ENCODE measurements around the gene HYOU1. TPM values are rescaled to one million over a fixed set of nuclear protein-coding genes. Genes with fewer than 3 reads are reported as not detected.

HYOU1 gene
- total RNA-seq, 4 donors from 2014 or later = 36.1 to 57.5 (median 52.7) TPM

GRCh38 chr11:119087747-119088241 is 30.8 kb upstream of the HYOU1 start:
- Histone ChIP-seq H3K27me3 (no peaks in the 10 kb centered on the region), H3K4me1 (peaks cover 16 to 35% (median 25%) of the 10 kb centered on the region in 4 donors), H3K27ac (replicated peaks in 1 of 4) (no peak overlapping the region), H3K9me3 (no peaks in the 10 kb centered on the region), H3K4me3 (no peak overlapping the region), H3K36me3 (peaks cover 0 to 18% (median 10%) of the 10 kb centered on the region in 4 donors)
- TF ChIP-seq EP300 (IDR thresholded peaks at IDR 0.05) (no peak), POLR2A (IDR thresholded peaks at IDR 0.05; ENCODE audit: low read depth) (no peak), POLR2AphosphoS5 (IDR thresholded peaks at IDR 0.05) (no peak), CTCF (IDR thresholded peaks at IDR 0.05) (no peak)
- DNase-seq (ENCODE audit: extremely low spot score) = no peak
- intact Hi-C loops (cut with DNase I) = no loop called here
- WGBS = 76% methylated on average over 2 of the region's 2 CpGs

- intact Hi-C loops (cut with DNase I) = no loop called here
Observed at GRCh38 chr11:119087123-119087522, 30.1 kb upstream of the HYOU1 start.

GRCh38 chr11:119085437-119085847 is 28.4 kb upstream of the HYOU1 start:
- Histone ChIP-seq H3K4me3 (peak overlapping the region; percentile 82 to 97 (median 85)), H3K27ac (replicated peaks in 1 of 4) (peak overlapping the region; percentile 95 to 96 (median 96)), H3K36me3 (peaks cover 16 to 31% (median 24%) of the 10 kb centered on the region in 4 donors), H3K4me1 (peaks cover 15 to 21% (median 17%) of the 10 kb centered on the region in 4 donors), H3K9me3 (no peaks in the 10 kb centered on the region), H3K27me3 (no peaks in the 10 kb centered on the region)
- intact Hi-C loops (cut with DNase I) = no loop called here
- TF ChIP-seq CTCF (IDR thresholded peaks at IDR 0.05) (no peak), POLR2AphosphoS5 (IDR thresholded peaks at IDR 0.05) (no peak)
- DNase-seq (ENCODE audit: extremely low spot score) = no peak
- 3% methylated on average over 3 of the region's 13 CpGs for WGBS

More at GRCh38 chr11:119087123-119087522, 30.1 kb upstream of the HYOU1 start:
- Histone ChIP-seq H3K27ac (replicated peaks in 1 of 4) (no peak overlapping the region), H3K4me1 (peaks cover 15 to 29% (median 19%) of the 10 kb centered on the region in 4 donors), H3K27me3 (no peaks in the 10 kb centered on the region), H3K36me3 (peaks cover under 1 to 18% (median 10%) of the 10 kb centered on the region in 4 donors), H3K9me3 (no peaks in the 10 kb centered on the region), H3K4me3 (no peak overlapping the region)
- WGBS = 84% methylated on average over 6 of the region's 6 CpGs
- TF ChIP-seq POLR2AphosphoS5 (IDR thresholded peaks at IDR 0.05) (no peak), POLR2A (IDR thresholded peaks at IDR 0.05; ENCODE audit: low read depth) (no peak)
- DNase-seq (ENCODE audit: extremely low spot score) = no peak

GRCh38 chr11:119084663-119085436 is 27.8 kb upstream of the HYOU1 start, which contains the start of gene HMBS:
HMBS (plus strand) TSS chr11:119084881; CDS start chr11:119085034, 153 bp downstream.
- WGBS = 1% methylated on average over 32 of the region's 45 CpGs
- Histone ChIP-seq H3K4me3 (peak within 1 kb of the TSS; percentile 82 to 97 (median 85)), H3K27ac (replicated peaks in 1 of 4) (peak within 1 kb of the TSS; percentile 95 to 96 (median 96)), H3K4me1 (peaks cover 15 to 21% (median 17%) of the 10 kb centered on the region in 4 donors), H3K9me3 (no peaks in the 10 kb centered on the region), H3K36me3 (peaks cover 16 to 31% (median 30%) of the 10 kb centered on the region in 4 donors), H3K27me3 (no peaks in the 10 kb centered on the region)
- intact Hi-C loops (cut with DNase I) = no loop called here
- DNase-seq (ENCODE audit: extremely low spot score) = peak; percentile 99
- TF ChIP-seq POLR2AphosphoS5 (IDR thresholded peaks at IDR 0.05) (peak; percentile 84 to 89), CTCF (IDR thresholded peaks at IDR 0.05) (peak in 1 of 3 experiments; percentile 6), EP300 (IDR thresholded peaks at IDR 0.05) (no peak)

GRCh38 chr11:119081682-119082260 is 24.8 kb upstream of the HYOU1 start:
- intact Hi-C loops (cut with DNase I) = no loop called here
- Histone ChIP-seq H3K36me3 (peaks cover 44 to 61% (median 60%) of the 10 kb centered on the region in 4 donors), H3K4me1 (peaks cover 15 to 21% (median 17%) of the 10 kb centered on the region in 4 donors), H3K9me3 (no peaks in the 10 kb centered on the region), H3K27me3 (no peaks in the 10 kb centered on the region), H3K4me3 (no peak overlapping the region), H3K27ac (replicated peaks in 1 of 4) (no peak overlapping the region)
- 63% methylated on average over 7 of the region's 7 CpGs for WGBS
- no peak for DNase-seq (ENCODE audit: extremely low spot score)
- TF ChIP-seq POLR2AphosphoS5 (IDR thresholded peaks at IDR 0.05) (no peak), POLR2A (IDR thresholded peaks at IDR 0.05; ENCODE audit: low read depth) (no peak)

All from esophagus muscularis mucosa (tissue), 4 donors.